ENCODE results near the gene NUTM2E. TPM values are rescaled to one million over a fixed set of nuclear protein-coding genes. Genes with fewer than 3 reads are reported as not detected.
"Not testable (repeated sequence)": the region's sequence is repeated elsewhere in the genome, so short reads cannot be mapped to it uniquely, and the experiment has no call there.

Gene NUTM2E
- total RNA-seq, 1 donor from 2014 or later, result 0.58 TPM

- H3K4me1 Mint-ChIP-seq; intact Hi-C loops (cut with micrococcal nuclease); CTCF ChIA-PET; H3K4me3 Mint-ChIP-seq; DNase-seq; POLR2A ChIA-PET; H3K27me3 Mint-ChIP-seq; ATAC-seq (ENCODE audit: low read depth); H3K9me3 Mint-ChIP-seq; H3K27ac Mint-ChIP-seq; H3K36me3 Mint-ChIP-seq (ENCODE audit: low read depth): not testable (repeated sequence)
These were observed 41.5 kb downstream of the NUTM2E start for GRCh38 chr10:79868023-79868422.

- H3K4me1 Mint-ChIP-seq; H3K27me3 Mint-ChIP-seq; CTCF ChIA-PET; POLR2A ChIA-PET; H3K27ac Mint-ChIP-seq; H3K4me3 Mint-ChIP-seq; H3K36me3 Mint-ChIP-seq (ENCODE audit: low read depth); DNase-seq; intact Hi-C loops (cut with micrococcal nuclease); H3K9me3 Mint-ChIP-seq; ATAC-seq (ENCODE audit: low read depth): not testable (repeated sequence)
These were observed 43.0 kb downstream of the NUTM2E start for GRCh38 chr10:79869439-79870097.

GRCh38 chr10:79871729-79872128 lies 45.2 kb downstream of the NUTM2E start:
- H3K36me3 Mint-ChIP-seq (ENCODE audit: low read depth); intact Hi-C loops (cut with micrococcal nuclease): not testable (repeated sequence)

More at GRCh38 chr10:79871729-79872128, 45.2 kb downstream of the NUTM2E start:
- H3K27ac Mint-ChIP-seq; CTCF ChIA-PET; H3K9me3 Mint-ChIP-seq; H3K4me1 Mint-ChIP-seq; POLR2A ChIA-PET; H3K27me3 Mint-ChIP-seq; DNase-seq; ATAC-seq (ENCODE audit: low read depth); H3K4me3 Mint-ChIP-seq: not testable (repeated sequence)

Other genes with a start within 250 kb of the NUTM2E start
- not detected in 2 replicates for gene SFTPA1, start 215.8 kb upstream of the NUTM2E start, total RNA-seq
- 0.80 and 1.2 TPM in 2 replicates for gene NUTM2B, start 123.5 kb upstream of the NUTM2E start, total RNA-seq
- 0.29 TPM in 1 of 2 replicates, not detected in the other for gene SFTPD, start 122.4 kb downstream of the NUTM2E start, total RNA-seq

All from activated B cell treated with CpG ODN at 0.5 μM for 24 hours (primary cell).